ENCODE results near the gene PPDPF.

The PPDPF gene

DNA sequence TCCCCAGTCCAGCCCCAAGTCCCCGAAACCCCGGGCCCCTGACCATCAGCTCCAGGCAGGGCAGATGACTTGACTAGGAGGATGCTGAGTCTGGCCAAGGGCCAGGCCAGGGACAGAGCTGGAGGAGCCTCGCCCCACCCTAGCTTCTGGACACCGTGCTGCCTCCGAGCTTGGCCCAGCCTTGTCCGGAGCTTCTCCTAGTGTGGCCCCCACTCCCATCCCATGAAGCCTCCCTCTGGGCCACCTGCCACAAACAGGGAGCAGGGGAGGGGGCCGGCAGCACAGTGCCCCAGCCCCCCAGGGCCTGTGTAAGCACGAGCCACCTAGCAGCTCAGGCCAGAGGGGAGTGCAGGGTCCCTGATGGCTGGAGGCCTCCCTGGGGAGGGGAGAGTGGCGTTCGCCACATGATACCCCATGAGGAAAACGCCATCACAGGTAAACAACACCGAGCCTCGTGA, 27.0 kb upstream of the PPDPF start:
- no peaks in the 10 kb centered on the region for H3K79me2 ChIP-seq (ENCODE audit: control insufficient read depth, low read length)
- peaks cover 7% of the 10 kb centered on the region; the same call in 1 of the 2 replicates for H3K27me3 ChIP-seq (ENCODE audit: control insufficient read depth, low read length)
- H3K4me3 ChIP-seq (ENCODE audit: low read length), result no peak overlapping the region
- H3K9me2 ChIP-seq (replicated peaks; ENCODE audit: control insufficient read depth, low read length), result no peaks in the 10 kb centered on the region
- TF ChIP-seq, protein P1, sequence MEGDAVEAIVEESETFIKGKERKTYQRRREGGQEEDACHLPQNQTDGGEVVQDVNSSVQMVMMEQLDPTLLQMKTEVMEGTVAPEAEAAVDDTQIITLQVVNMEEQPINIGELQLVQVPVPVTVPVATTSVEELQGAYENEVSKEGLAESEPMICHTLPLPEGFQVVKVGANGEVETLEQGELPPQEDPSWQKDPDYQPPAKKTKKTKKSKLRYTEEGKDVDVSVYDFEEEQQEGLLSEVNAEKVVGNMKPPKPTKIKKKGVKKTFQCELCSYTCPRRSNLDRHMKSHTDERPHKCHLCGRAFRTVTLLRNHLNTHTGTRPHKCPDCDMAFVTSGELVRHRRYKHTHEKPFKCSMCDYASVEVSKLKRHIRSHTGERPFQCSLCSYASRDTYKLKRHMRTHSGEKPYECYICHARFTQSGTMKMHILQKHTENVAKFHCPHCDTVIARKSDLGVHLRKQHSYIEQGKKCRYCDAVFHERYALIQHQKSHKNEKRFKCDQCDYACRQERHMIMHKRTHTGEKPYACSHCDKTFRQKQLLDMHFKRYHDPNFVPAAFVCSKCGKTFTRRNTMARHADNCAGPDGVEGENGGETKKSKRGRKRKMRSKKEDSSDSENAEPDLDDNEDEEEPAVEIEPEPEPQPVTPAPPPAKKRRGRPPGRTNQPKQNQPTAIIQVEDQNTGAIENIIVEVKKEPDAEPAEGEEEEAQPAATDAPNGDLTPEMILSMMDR (IDR thresholded peaks at IDR 0.05; ENCODE audit: low read depth, low read length, poor library complexity, severe bottlenecking), result no peak
- TF ChIP-seq EZH2phosphoT487 (IDR thresholded peaks at IDR 0.05; ENCODE audit: borderline replicate concordance, low read length), result no peak
- H3K4me1 ChIP-seq (ENCODE audit: control insufficient read depth, low read length), result 0 out of 2 replicates have a peak, but pooled peaks cover 4% of the 10 kb centered on the region
- no peak overlapping the region for H3K27ac ChIP-seq (ENCODE audit: low read depth, low read length)
- no peaks in the 10 kb centered on the region for H3K9me3 ChIP-seq (ENCODE audit: control insufficient read depth, insufficient read depth, low read length)
- H4K20me1 ChIP-seq (ENCODE audit: control insufficient read depth, insufficient read depth, low read depth, low read length), result peaks cover 9% of the 10 kb centered on the region; the same call in 1 of the 2 replicates
- no peaks in the 10 kb centered on the region for H3F3A ChIP-seq (ENCODE audit: control insufficient read depth, insufficient read depth)
- H3K4me2 ChIP-seq (ENCODE audit: low read length), result no peak overlapping the region
- H3K36me3 ChIP-seq (ENCODE audit: control insufficient read depth, low read length), result no peaks in the 10 kb centered on the region

DNA sequence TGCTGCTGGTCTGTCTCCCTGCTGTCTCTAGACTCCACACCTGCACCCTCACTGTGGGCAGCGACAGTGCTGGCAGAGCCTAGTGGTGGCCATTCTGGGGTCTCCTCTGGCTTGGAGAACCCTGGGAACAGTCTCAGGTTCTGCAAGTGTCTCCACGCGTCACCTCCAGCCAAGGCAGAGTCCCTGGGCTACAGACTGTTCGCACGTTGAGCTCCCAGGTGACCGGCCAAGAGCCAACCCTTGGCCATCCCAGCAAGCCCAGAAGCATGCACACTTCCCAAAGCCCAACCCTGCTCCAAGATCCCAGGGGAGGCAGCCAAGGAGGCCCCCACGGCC, 26.5 kb upstream of the PPDPF start:
- H3K4me2 ChIP-seq (ENCODE audit: low read length), result no peak overlapping the region
- H3K4me1 ChIP-seq (ENCODE audit: control insufficient read depth, low read length), result 0 out of 2 replicates have a peak, but pooled peaks cover 4% of the 10 kb centered on the region
- H3K9me3 ChIP-seq (ENCODE audit: control insufficient read depth, insufficient read depth, low read length), result no peaks in the 10 kb centered on the region
- peaks cover 7% of the 10 kb centered on the region; the same call in 1 of the 2 replicates for H3K27me3 ChIP-seq (ENCODE audit: control insufficient read depth, low read length)
- TF ChIP-seq EZH2phosphoT487 (IDR thresholded peaks at IDR 0.05; ENCODE audit: borderline replicate concordance, low read length), result no peak
- TF ChIP-seq, protein P1 (IDR thresholded peaks at IDR 0.05; ENCODE audit: low read depth, low read length, poor library complexity, severe bottlenecking), result no peak
- H3K36me3 ChIP-seq (ENCODE audit: control insufficient read depth, low read length), result no peaks in the 10 kb centered on the region
- no peak overlapping the region for H3K4me3 ChIP-seq (ENCODE audit: low read length)
- H3K79me2 ChIP-seq (ENCODE audit: control insufficient read depth, low read length), result no peaks in the 10 kb centered on the region
- H3K27ac ChIP-seq (ENCODE audit: low read depth, low read length), result no peak overlapping the region
- no peaks in the 10 kb centered on the region for H3K9me2 ChIP-seq (replicated peaks; ENCODE audit: control insufficient read depth, low read length)
- H3F3A ChIP-seq (ENCODE audit: control insufficient read depth, insufficient read depth), result no peaks in the 10 kb centered on the region
- H4K20me1 ChIP-seq (ENCODE audit: control insufficient read depth, insufficient read depth, low read depth, low read length), result peaks cover 9% of the 10 kb centered on the region; the same call in 1 of the 2 replicates

DNA sequence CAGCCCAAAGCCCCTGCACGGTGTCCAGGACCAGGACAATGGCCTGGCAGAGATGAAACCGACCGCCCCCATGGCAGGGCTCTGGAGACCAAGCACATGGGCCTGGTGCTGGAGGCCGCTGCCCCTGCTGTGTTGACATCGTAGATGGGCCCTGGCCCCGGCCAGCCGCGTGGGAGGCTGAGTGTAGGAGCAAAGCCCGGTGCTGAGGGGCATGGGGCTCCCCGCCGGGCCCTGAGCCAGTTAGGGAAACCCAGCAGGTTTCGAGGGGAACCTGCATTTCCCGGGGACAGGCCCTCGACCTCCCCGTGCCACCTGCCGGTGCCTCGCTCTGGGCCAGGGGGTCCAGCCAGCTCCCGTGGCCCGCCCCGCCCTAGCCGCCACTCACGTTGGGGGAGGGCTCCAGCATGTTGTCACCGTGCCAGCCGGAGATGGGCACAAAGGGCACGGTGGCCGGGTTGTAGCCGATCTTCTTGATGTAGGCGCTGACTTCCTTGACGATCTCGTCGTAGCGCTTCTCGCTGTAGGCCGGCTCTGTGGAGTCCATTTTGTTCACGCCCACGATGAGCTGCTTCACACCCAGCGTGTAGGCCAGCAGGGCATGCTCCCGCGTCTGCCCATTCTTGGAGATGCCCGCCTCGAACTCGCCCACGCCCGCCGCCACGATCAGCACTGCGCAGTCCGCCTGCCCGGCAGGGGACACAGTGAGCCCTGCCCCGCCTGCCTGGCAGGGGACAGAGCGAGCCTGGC, 26.0 kb upstream of the PPDPF start:
- TF ChIP-seq, protein P1 (IDR thresholded peaks at IDR 0.05; ENCODE audit: low read depth, low read length, poor library complexity, severe bottlenecking), result no peak
- no peak for TF ChIP-seq EZH2phosphoT487 (IDR thresholded peaks at IDR 0.05; ENCODE audit: borderline replicate concordance, low read length)
- 0 out of 2 replicates have a peak, but pooled peaks cover 4% of the 10 kb centered on the region for H3K4me1 ChIP-seq (ENCODE audit: control insufficient read depth, low read length)
- no peaks in the 10 kb centered on the region for H3K9me2 ChIP-seq (replicated peaks; ENCODE audit: control insufficient read depth, low read length)
- H3F3A ChIP-seq (ENCODE audit: control insufficient read depth, insufficient read depth), result no peaks in the 10 kb centered on the region
- H4K20me1 ChIP-seq (ENCODE audit: control insufficient read depth, insufficient read depth, low read depth, low read length), result peaks cover 9% of the 10 kb centered on the region; the same call in 1 of the 2 replicates
- no peak overlapping the region for H3K4me3 ChIP-seq (ENCODE audit: low read length)
- no peaks in the 10 kb centered on the region for H3K79me2 ChIP-seq (ENCODE audit: control insufficient read depth, low read length)
- H3K27me3 ChIP-seq (ENCODE audit: control insufficient read depth, low read length), result peaks cover 7% of the 10 kb centered on the region; the same call in 1 of the 2 replicates
- H3K9me3 ChIP-seq (ENCODE audit: control insufficient read depth, insufficient read depth, low read length), result no peaks in the 10 kb centered on the region
- H3K36me3 ChIP-seq (ENCODE audit: control insufficient read depth, low read length), result no peaks in the 10 kb centered on the region
- H3K4me2 ChIP-seq (ENCODE audit: low read length), result no peak overlapping the region
- H3K27ac ChIP-seq (ENCODE audit: low read depth, low read length), result no peak overlapping the region

Data from DOHH2 (cell line).